OCI-LY3 (cell line): ENCODE results near the gene EEIG2.

ENCODE experiments used
- EZH2phosphoT487 ChIP-seq: fragments of 200-600 bp; shearing (Covaris generic); IDR thresholded peaks from 2 replicates; pipeline ENCODE4 v1.6.1; 2018; ENCODE audit warnings: antibody characterized with exemption, mixed run types, low read depth
- TF ChIP-seq, protein P1 (sequence below): fragments of 200-600, 300-600 bp; sonication (generic); IDR thresholded peaks from 2 replicates; pipeline ENCODE4 v1.5.1; 2014; ENCODE audit warnings: antibody characterized with exemption, low read length, low read depth

DNA sequence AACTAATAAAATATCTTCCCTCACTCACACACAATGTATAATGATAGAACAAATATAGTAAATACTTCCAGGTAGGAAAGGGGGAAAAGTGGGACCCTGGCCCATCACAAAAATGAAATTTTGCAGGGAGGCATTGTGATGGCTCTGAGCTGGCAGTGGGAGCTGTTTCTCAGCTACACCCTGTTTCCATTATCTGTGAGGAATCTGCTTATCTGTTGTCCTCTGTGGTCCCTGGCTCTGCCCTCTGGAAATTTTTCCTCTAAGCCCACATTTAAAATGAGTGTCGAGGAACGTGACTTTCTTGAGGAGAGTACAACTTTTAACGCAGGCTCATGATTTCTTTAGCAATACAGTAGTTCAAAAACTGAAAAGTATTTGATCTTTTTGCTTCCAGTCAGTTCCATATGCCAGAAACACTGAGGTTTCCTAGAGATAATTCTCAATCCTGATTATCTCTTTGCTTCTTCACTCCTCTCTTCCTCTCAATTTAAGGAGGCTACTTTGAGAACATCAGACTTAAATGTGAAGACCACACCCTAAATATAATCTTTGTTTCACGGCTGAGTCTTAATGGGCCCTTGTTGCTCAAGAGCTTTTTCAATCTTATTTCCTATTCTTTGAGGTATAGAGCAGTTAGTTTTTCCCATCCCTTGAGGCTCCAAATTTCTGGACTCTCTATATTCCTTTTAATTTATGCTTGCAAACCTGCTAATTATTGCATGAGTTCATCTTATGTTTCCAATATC is 5.0 kb upstream of the EEIG2 start:
- TF ChIP-seq, protein P1, sequence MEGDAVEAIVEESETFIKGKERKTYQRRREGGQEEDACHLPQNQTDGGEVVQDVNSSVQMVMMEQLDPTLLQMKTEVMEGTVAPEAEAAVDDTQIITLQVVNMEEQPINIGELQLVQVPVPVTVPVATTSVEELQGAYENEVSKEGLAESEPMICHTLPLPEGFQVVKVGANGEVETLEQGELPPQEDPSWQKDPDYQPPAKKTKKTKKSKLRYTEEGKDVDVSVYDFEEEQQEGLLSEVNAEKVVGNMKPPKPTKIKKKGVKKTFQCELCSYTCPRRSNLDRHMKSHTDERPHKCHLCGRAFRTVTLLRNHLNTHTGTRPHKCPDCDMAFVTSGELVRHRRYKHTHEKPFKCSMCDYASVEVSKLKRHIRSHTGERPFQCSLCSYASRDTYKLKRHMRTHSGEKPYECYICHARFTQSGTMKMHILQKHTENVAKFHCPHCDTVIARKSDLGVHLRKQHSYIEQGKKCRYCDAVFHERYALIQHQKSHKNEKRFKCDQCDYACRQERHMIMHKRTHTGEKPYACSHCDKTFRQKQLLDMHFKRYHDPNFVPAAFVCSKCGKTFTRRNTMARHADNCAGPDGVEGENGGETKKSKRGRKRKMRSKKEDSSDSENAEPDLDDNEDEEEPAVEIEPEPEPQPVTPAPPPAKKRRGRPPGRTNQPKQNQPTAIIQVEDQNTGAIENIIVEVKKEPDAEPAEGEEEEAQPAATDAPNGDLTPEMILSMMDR: no peak
- no peak for TF ChIP-seq EZH2phosphoT487
